HG03575 (cell line): ENCODE results near the gene ZNF550.
"Not testable (repeated sequence)": the region's sequence is repeated elsewhere in the genome, so short reads cannot be mapped to it uniquely, and the experiment has no call there.

Experiments
- ATAC-seq: cut with Tn5 transposase; IDR thresholded peaks from one replicate; pipeline ENCODE4 v1.9.1; 2021; ENCODE audit not compliant: unreplicated experiment, insufficient number of reproducible peaks, low FRiP score; ENCODE audit errors: extremely low read depth

Gene ZNF550

GRCh38 chr19:57546513-57546912, 13.2 kb downstream of the ZNF550 start:
- no peak for ATAC-seq

- ATAC-seq, result no peak
These were observed 21.6 kb downstream of the ZNF550 start for GRCh38 chr19:57537953-57538547.

GRCh38 chr19:57527136-57527881, 32.4 kb downstream of the ZNF550 start, which contains the start of gene ZNF549:
Gene ZNF549 (plus strand): TSS chr19:57527356. CDS start chr19:57527574, 218 bp downstream.
- peak; percentile 50 for ATAC-seq

- not testable (repeated sequence) for ATAC-seq
These were observed 41.6 kb downstream of the ZNF550 start for GRCh38 chr19:57518021-57518420.

- no peak for ATAC-seq
These were observed 44.4 kb downstream of the ZNF550 start for GRCh38 chr19:57515255-57515654.

- ATAC-seq, result no peak
These were observed 46.8 kb downstream of the ZNF550 start for GRCh38 chr19:57512845-57513244.

GRCh38 chr19:57511484-57511883, 48.2 kb downstream of the ZNF550 start:
- no peak for ATAC-seq

GRCh38 chr19:57506163-57506562, 53.5 kb downstream of the ZNF550 start:
- no peak for ATAC-seq

GRCh38 chr19:57500400-57500799, 59.3 kb downstream of the ZNF550 start:
- not testable (repeated sequence) for ATAC-seq

- not testable (repeated sequence) for ATAC-seq
These were observed 59.8 kb downstream of the ZNF550 start, which contains the start of gene ZNF773 for GRCh38 chr19:57499680-57500395. Gene ZNF773 (plus strand): TSS chr19:57499938. CDS start chr19:57500081, 143 bp downstream.

- ATAC-seq, result not testable (repeated sequence)
These were observed 60.4 kb downstream of the ZNF550 start for GRCh38 chr19:57499332-57499679.

- ATAC-seq, result not testable (repeated sequence)
These were observed 71.4 kb downstream of the ZNF550 start for GRCh38 chr19:57488299-57488644.

GRCh38 chr19:57487477-57488298, 72.0 kb downstream of the ZNF550 start, which contains the start of gene ZNF419:
Gene ZNF419 (plus strand): TSS chr19:57487750. CDS start chr19:57487951, 201 bp downstream.
- not testable (repeated sequence) for ATAC-seq
